Left ventricle myocardium inferior (tissue), 1 donor: ENCODE data around the gene VIPAS39. TPM values are rescaled to one million over a fixed set of nuclear protein-coding genes. Genes with fewer than 3 reads are reported as not detected.

Source experiments
- DNase-seq: peaks from one replicate; pipeline ENCODE4 v3.0.0-alpha.2; 2020
- H3K27ac ChIP-seq: fragments of 200-600 bp; replicated peaks from 2 replicates; pipeline ENCODE4 v1.8.0; 2021
- H3K27me3 ChIP-seq: fragments of 200-600 bp; 2 replicates; pipeline ENCODE4 v1.8.0; 2021; ENCODE audit warnings: low read depth
- H3K36me3 ChIP-seq: fragments of 200-600 bp; 2 replicates; pipeline ENCODE4 v1.8.0; 2021
- H3K4me1 ChIP-seq: fragments of 200-600 bp; 2 replicates; pipeline ENCODE4 v1.8.0; 2021
- H3K4me3 ChIP-seq: fragments of 200-600 bp; 2 replicates; pipeline ENCODE4 v1.8.0; 2021; ENCODE audit warnings: mild to moderate bottlenecking, moderate library complexity
- H3K9me3 ChIP-seq: fragments of 200-600 bp; replicated peaks from 2 replicates; pipeline ENCODE4 v1.8.0; 2021
- CTCF ChIP-seq: fragments of 200-600 bp; IDR thresholded peaks from 2 replicates; pipeline ENCODE4 v1.8.0; 2021; ENCODE audit warnings: antibody characterized with exemption, mild to moderate bottlenecking, borderline replicate concordance
- intact Hi-C: fragments of 100-400 bp; cut with micrococcal nuclease; formaldehyde crosslinking; loops from one replicate; pipeline ENCODE4 v1.11.0; 2022
- total RNA-seq: library from RNA; stranded (reverse); fragmentation: NEBNext Ultra II Directional; extraction: Animal tissue kit (Norgen Biotek cat#: 25700); gene quantifications from one replicate; pipeline ENCODE4 v1.2.1, GENCODE V29; 2021
- donor health status: DM: no; HTN: yes; CAD: no; lungs with severe emphysema.

VIPAS39 gene
- total RNA-seq, 1 donor from 2014 or later: 14.9 TPM

GRCh38 chr14:77478029-77478428 is 20.6 kb upstream of the VIPAS39 start:
- no peak overlapping the region for H3K4me3 ChIP-seq
- no peak for TF ChIP-seq CTCF
- no peaks in the 10 kb centered on the region for H3K27me3 ChIP-seq
- H3K9me3 ChIP-seq: no peaks in the 10 kb centered on the region
- H3K36me3 ChIP-seq: no peaks in the 10 kb centered on the region
- H3K4me1 ChIP-seq: no peaks in the 10 kb centered on the region
- DNase-seq: no peak
- H3K27ac ChIP-seq: no peak overlapping the region
- intact Hi-C loops: no loop called here

- H3K27ac ChIP-seq: no peak overlapping the region
- intact Hi-C loops: no loop called here
- no peaks in the 10 kb centered on the region for H3K27me3 ChIP-seq
- no peak overlapping the region for H3K4me3 ChIP-seq
- H3K4me1 ChIP-seq: no peaks in the 10 kb centered on the region
- TF ChIP-seq CTCF: no peak
- no peak for DNase-seq
- no peaks in the 10 kb centered on the region for H3K9me3 ChIP-seq
- no peaks in the 10 kb centered on the region for H3K36me3 ChIP-seq
These were observed 18.2 kb upstream of the VIPAS39 start for GRCh38 chr14:77475432-77476115.

- no peak for DNase-seq
- peaks cover 4% of the 10 kb centered on the region for H3K36me3 ChIP-seq
- no peak overlapping the region for H3K27ac ChIP-seq
- no peaks in the 10 kb centered on the region for H3K4me1 ChIP-seq
- no peaks in the 10 kb centered on the region for H3K27me3 ChIP-seq
- no peak for TF ChIP-seq CTCF
- H3K4me3 ChIP-seq: no peak overlapping the region
- intact Hi-C loops: no loop called here
- H3K9me3 ChIP-seq: no peaks in the 10 kb centered on the region
These were observed 17.2 kb upstream of the VIPAS39 start for GRCh38 chr14:77474479-77475177.

GRCh38 chr14:77473921-77474320 is 16.5 kb upstream of the VIPAS39 start:
- DNase-seq: no peak
- Histone ChIP-seq H3K27ac (no peak overlapping the region), H3K36me3 (peaks cover 11% of the 10 kb centered on the region)

GRCh38 chr14:77470224-77470870 is 12.9 kb upstream of the VIPAS39 start:
- H3K9me3 ChIP-seq: no peaks in the 10 kb centered on the region
- intact Hi-C loops: no loop called here
- DNase-seq: no peak
- TF ChIP-seq CTCF: no peak
- H3K27me3 ChIP-seq: no peaks in the 10 kb centered on the region
- no peaks in the 10 kb centered on the region for H3K4me1 ChIP-seq
- H3K4me3 ChIP-seq: no peak overlapping the region
- peaks cover 45% of the 10 kb centered on the region for H3K36me3 ChIP-seq
- H3K27ac ChIP-seq: no peak overlapping the region

More at GRCh38 chr14:77473921-77474320, 16.5 kb upstream of the VIPAS39 start:
- TF ChIP-seq CTCF: no peak
- Histone ChIP-seq H3K27me3 (no peaks in the 10 kb centered on the region), H3K4me1 (no peaks in the 10 kb centered on the region), H3K9me3 (no peaks in the 10 kb centered on the region), H3K4me3 (no peak overlapping the region)
- intact Hi-C loops: no loop called here
